Measurements from ENCODE around the gene GARS1. TPM values are rescaled to one million over a fixed set of nuclear protein-coding genes. Genes with fewer than 3 reads are reported as not detected.

Gene GARS1
- total and polyA plus RNA-seq, 2 donors (not counting 1 experiment from before 2014, with no cell fraction given) = 322 to 669 TPM

GRCh38 chr7:30572212-30572841, 22.4 kb upstream of the GARS1 start:
- Histone ChIP-seq H2AFZ (ENCODE audit: low read length) (no peak overlapping the region), H4K20me1 (ENCODE audit: control insufficient read depth, extremely low read depth, insufficient read depth, low read length) (no peaks in the 10 kb centered on the region), H3K36me3 (ENCODE audit: control insufficient read depth, insufficient read depth, low read length) (no peaks in the 10 kb centered on the region), H3K9me3 (ENCODE audit: control insufficient read depth, insufficient read depth, low read depth, low read length) (no peaks in the 10 kb centered on the region), H3K4me3 (replicated peaks in 1 of 4; ENCODE audit: control extremely low read depth in 1 of 4, insufficient read depth in 1 of 4, low read depth in 3 of 4, low read length in 4 of 4) (no peak overlapping the region), H3K79me2 (ENCODE audit: control insufficient read depth, insufficient read depth, low read length) (no peaks in the 10 kb centered on the region), H3K4me2 (ENCODE audit: extremely low read depth, insufficient read depth, low read length) (no peak overlapping the region), H3K4me1 (ENCODE audit: control insufficient read depth, extremely low read depth, insufficient read depth, low read length) (no peaks in the 10 kb centered on the region), H3K27me3 (ENCODE audit: control insufficient read depth, insufficient read depth, low read length) (no peaks in the 10 kb centered on the region), H3K27ac (ENCODE audit: insufficient read depth, low read length) (no peak overlapping the region), H3K9ac (ENCODE audit: insufficient read depth, low read length) (no peak overlapping the region)
- DNase-seq (ENCODE audit: low read depth in 2 of 2) = no peak
- TF ChIP-seq EZH2 (IDR thresholded peaks at IDR 0.05; ENCODE audit: low read length, missing control alignments) = no peak
- no peak for TF ChIP-seq CTCF (conservative IDR thresholded peaks at IDR 0.05 in 1 of 2, IDR thresholded peaks at IDR 0.05 in 1 of 2; ENCODE audit: low read depth in 1 of 2, low read length in 2 of 2)

GRCh38 chr7:30575910-30576309, 18.8 kb upstream of the GARS1 start:
- no peaks in the 10 kb centered on the region for H3K27me3 ChIP-seq (ENCODE audit: control insufficient read depth, insufficient read depth, low read length)
- no peaks in the 10 kb centered on the region for H3K9me3 ChIP-seq (ENCODE audit: control insufficient read depth, insufficient read depth, low read depth, low read length)
- no peaks in the 10 kb centered on the region for H4K20me1 ChIP-seq (ENCODE audit: control insufficient read depth, extremely low read depth, insufficient read depth, low read length)
- peaks cover 4% of the 10 kb centered on the region for H3K36me3 ChIP-seq (ENCODE audit: control insufficient read depth, insufficient read depth, low read length)
- no peaks in the 10 kb centered on the region for H3K4me1 ChIP-seq (ENCODE audit: control insufficient read depth, extremely low read depth, insufficient read depth, low read length)
- no peak overlapping the region for H3K27ac ChIP-seq (ENCODE audit: insufficient read depth, low read length)
- no peak overlapping the region for H3K9ac ChIP-seq (ENCODE audit: insufficient read depth, low read length)
- DNase-seq (ENCODE audit: low read depth in 2 of 2) = no peak
- H3K4me3 ChIP-seq (replicated peaks in 1 of 4; ENCODE audit: control extremely low read depth in 1 of 4, insufficient read depth in 1 of 4, low read depth in 3 of 4, low read length in 4 of 4) = no peak overlapping the region
- H3K4me2 ChIP-seq (ENCODE audit: extremely low read depth, insufficient read depth, low read length) = no peak overlapping the region
- TF ChIP-seq CTCF (conservative IDR thresholded peaks at IDR 0.05 in 1 of 2, IDR thresholded peaks at IDR 0.05 in 1 of 2; ENCODE audit: low read depth in 1 of 2, low read length in 2 of 2) (no peak), EZH2 (IDR thresholded peaks at IDR 0.05; ENCODE audit: low read length, missing control alignments) (no peak)
- no peaks in the 10 kb centered on the region for H3K79me2 ChIP-seq (ENCODE audit: control insufficient read depth, insufficient read depth, low read length)
- no peak overlapping the region for H2AFZ ChIP-seq (ENCODE audit: low read length)

- Histone ChIP-seq H4K20me1 (ENCODE audit: control insufficient read depth, extremely low read depth, insufficient read depth, low read length) (no peaks in the 10 kb centered on the region), H2AFZ (ENCODE audit: low read length) (no peak overlapping the region), H3K9me3 (ENCODE audit: control insufficient read depth, insufficient read depth, low read depth, low read length) (no peaks in the 10 kb centered on the region), H3K79me2 (ENCODE audit: control insufficient read depth, insufficient read depth, low read length) (peaks cover 1% of the 10 kb centered on the region), H3K36me3 (ENCODE audit: control insufficient read depth, insufficient read depth, low read length) (peaks cover 7% of the 10 kb centered on the region), H3K27me3 (ENCODE audit: control insufficient read depth, insufficient read depth, low read length) (no peaks in the 10 kb centered on the region), H3K4me3 (replicated peaks in 1 of 4; ENCODE audit: control extremely low read depth in 1 of 4, insufficient read depth in 1 of 4, low read depth in 3 of 4, low read length in 4 of 4) (no peak overlapping the region), H3K27ac (ENCODE audit: insufficient read depth, low read length) (no peak overlapping the region), H3K4me2 (ENCODE audit: extremely low read depth, insufficient read depth, low read length) (no peak overlapping the region), H3K9ac (ENCODE audit: insufficient read depth, low read length) (no peak overlapping the region), H3K4me1 (ENCODE audit: control insufficient read depth, extremely low read depth, insufficient read depth, low read length) (no peaks in the 10 kb centered on the region)
- no peak for TF ChIP-seq CTCF (conservative IDR thresholded peaks at IDR 0.05 in 1 of 2, IDR thresholded peaks at IDR 0.05 in 1 of 2; ENCODE audit: low read depth in 1 of 2, low read length in 2 of 2)
- TF ChIP-seq EZH2 (IDR thresholded peaks at IDR 0.05; ENCODE audit: low read length, missing control alignments) = no peak
- DNase-seq (ENCODE audit: low read depth in 2 of 2) = no peak
These were observed 11.5 kb upstream of the GARS1 start for GRCh38 chr7:30583181-30583580.

Data from fibroblast of lung (primary cell).